ENCODE data around the gene SLC6A19.
"Not testable (repeated sequence)": the region's sequence is repeated elsewhere in the genome, so short reads cannot be mapped to it uniquely, and the experiment has no call there.

The SLC6A19 gene

DNA sequence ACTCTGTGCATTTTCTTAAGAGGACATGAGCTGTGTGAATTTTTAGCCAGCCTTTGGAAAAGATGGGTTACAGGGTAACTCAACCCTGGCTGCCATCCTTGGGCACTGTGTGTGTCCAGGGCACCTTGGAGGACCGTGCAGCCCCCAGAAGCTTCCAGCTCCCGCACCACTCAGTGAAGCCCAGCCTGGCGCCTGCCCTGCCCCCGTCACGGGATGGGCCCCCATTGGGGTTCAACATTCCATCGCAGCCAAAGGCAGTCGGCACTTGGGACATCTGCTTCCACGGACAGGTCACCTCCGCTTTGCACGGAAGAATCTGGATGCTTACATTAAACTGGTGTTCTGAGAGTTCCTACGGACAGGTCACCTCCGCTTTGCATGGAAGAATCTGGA, 21.9 kb downstream of the SLC6A19 start:
- DNase-seq = no peak

GRCh38 chr5:1224631-1225030, 23.2 kb downstream of the SLC6A19 start:
- DNase-seq = no peak

- DNase-seq = no peak
Measured at GRCh38 chr5:1225081-1225480, 23.7 kb downstream of the SLC6A19 start, which contains the start of gene SLC6A18. TSS of gene SLC6A18 (plus strand) at chr5:1225381. CDS start at chr5:1225478, 97 bp downstream.

DNA sequence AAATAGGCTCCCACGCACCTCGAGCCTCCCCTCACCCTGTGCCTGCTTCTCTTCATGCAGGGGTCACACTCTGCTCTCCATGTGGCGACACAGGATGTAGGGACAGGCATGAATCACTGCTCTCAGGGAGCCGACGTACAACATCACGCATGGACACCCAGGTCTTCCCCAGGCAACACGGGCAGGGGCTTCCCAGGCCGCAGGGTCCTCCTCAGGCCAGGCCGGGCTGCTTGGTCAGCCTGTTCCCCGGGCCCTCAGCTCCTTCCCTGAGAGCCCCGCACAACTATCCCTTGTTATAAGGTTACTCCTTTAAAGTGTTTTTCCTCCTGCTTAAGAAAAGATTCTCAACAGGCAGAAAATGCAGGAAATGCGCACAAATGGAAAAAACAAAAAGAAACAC, 24.8 kb downstream of the SLC6A19 start:
- no peak for DNase-seq

- no peak for DNase-seq
Measured at GRCh38 chr5:1226839-1227581, 25.6 kb downstream of the SLC6A19 start.

- DNase-seq = no peak
Measured at GRCh38 chr5:1227667-1228066, 26.3 kb downstream of the SLC6A19 start.

- no peak for DNase-seq
Measured at GRCh38 chr5:1228120-1228519, 26.7 kb downstream of the SLC6A19 start.

GRCh38 chr5:1229023-1229422, 27.6 kb downstream of the SLC6A19 start:
- DNase-seq = not testable (repeated sequence)

DNA sequence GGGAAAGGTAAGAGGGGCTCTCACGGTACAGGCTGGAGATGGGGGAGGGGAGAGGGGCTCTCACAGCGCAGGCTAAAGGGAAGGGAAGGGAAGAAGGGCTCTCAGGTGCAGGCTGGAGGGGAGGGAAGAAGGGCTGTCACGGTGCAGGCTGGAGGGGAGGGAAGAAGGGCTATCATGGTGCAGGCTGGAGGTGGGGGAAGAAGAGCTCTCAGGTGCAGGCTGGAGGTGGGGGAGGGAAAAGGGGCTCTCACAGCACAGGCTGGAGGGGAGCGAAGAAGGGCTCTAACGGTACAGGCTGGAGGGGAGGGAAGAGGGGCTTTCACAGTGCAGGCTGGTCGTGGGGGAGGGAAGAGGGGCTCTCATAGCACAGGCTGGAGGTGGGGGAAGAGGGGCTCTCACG, 28.4 kb downstream of the SLC6A19 start:
- no peak for DNase-seq

- DNase-seq = no peak
Measured at GRCh38 chr5:1230551-1230950, 29.2 kb downstream of the SLC6A19 start.

DNA sequence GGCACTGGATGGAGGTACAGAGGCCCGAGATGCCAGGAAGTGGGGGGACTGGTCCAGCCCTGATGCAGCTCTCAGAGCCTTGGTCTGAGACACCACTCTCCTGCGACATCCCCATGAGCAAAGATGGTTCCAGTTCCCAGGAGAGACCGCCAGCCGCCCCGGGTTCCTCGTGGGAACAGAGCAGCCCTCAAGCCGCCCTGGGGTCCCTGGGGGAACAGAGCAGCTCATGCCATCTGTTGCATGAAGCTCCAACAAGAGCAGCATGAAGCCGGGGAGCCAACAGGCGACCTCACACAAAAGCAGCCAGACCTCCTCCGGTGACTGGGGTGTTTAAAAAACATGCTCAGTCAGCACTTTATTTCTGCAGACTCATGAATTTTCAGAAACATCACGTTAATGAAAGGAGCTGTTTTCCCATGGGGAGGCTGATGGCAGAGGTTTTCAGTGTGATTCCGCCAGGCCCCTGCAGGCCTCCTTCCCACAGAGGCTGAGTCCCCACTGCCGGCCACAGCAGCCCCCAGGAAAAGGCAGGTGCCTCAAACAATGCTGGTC, 30.0 kb downstream of the SLC6A19 start:
- DNase-seq = no peak

- DNase-seq = no peak
Measured at GRCh38 chr5:1232780-1233179, 31.4 kb downstream of the SLC6A19 start.

- no peak for DNase-seq
Measured at GRCh38 chr5:1235379-1235778, 34.0 kb downstream of the SLC6A19 start.

- DNase-seq = no peak
Measured at GRCh38 chr5:1235838-1236237, 34.4 kb downstream of the SLC6A19 start.

DNA sequence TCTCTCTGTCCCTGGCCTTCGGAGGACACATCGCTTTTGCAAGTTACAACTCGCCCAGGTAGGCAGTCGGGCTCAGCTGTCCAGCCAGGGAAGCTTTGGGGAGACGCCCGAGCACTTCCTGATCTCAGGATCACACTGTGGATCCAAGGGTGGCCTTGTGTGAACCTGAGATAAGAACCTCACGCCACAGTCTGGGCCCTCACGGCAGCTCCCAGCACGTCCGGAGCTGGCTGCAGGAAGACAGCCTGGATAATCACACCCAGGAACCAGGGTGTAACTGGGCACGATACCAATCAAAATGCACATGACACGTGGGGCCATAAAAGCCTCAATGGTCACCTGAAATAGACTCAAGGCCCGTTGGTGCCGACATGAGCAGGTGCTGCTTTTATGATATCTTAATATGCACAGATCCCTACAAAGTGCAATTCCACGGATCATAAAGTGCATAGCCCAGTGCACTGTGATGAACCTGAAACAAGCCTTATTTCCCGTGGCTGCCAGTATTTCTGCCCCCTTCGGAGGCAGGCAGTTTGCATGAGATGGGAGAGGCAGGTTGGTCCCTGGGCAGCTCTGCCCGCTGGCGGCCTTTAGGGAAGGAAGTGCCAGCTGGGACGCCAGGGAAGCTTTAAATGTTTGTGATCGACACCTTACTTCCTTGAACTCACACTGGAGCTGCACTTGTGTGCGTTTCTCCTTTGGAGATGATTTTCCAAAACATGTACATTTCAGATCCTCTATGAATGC, 38.3 kb downstream of the SLC6A19 start:
- no peak for DNase-seq

- no peak for DNase-seq
Measured at GRCh38 chr5:1240496-1241260, 39.3 kb downstream of the SLC6A19 start.

DNA sequence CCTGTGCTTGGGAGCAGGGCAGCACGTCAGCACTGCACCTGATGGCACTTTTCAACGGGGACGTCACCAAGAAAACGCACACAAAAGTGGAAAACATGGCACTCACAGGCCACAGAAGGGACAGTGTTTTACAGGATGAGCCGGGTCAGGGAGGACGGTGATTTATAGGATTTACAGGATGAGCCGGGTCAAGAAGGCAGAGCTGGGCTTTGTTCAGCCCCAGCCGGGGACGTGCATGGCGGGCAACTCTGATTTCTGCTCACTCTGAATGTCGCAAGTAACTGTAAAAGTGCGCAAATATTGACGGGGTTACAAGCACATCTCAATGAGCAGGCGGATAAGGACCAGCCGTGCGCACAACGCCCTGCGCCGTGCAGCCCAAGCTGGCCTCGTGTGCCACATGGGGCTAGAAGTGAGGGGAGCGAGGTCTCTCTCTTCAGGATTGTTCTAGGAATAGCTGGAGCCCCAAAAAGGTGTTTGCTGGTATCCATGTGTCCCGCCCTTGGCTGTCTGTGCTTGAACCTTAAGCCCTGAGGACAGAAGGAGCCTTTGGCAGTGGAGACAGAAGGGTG, 40.2 kb downstream of the SLC6A19 start:
- DNase-seq = no peak

GRCh38 chr5:1242733-1243486, 41.5 kb downstream of the SLC6A19 start:
- DNase-seq = no peak

DNA sequence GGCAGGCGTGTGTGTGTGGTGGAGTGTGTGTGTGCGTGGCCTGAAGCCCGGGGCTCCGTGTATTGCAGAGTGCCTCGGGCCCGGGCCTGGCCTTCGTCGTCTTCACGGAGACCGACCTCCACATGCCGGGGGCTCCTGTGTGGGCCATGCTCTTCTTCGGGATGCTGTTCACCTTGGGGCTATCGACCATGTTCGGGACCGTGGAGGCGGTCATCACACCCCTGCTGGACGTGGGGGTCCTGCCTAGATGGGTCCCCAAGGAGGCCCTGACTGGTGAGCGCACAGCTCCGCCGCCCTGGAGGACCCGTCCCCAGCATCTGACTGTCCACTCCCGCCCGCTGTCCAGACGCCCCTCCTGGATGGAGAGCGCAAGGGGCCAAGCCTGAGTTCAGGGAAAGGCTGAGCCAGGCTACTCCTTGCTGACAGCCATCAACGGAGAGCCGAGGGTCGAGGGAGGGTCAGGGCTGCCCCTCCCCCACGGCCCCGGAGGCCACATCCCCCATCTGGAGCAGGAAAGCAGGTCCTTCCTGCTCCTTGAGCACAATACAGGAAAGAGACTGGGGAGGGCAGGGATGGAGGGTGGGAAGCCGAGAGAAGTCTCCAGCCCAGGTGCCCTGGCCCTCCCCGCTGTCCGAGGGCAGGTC, 42.2 kb downstream of the SLC6A19 start:
- DNase-seq = no peak

DNA sequence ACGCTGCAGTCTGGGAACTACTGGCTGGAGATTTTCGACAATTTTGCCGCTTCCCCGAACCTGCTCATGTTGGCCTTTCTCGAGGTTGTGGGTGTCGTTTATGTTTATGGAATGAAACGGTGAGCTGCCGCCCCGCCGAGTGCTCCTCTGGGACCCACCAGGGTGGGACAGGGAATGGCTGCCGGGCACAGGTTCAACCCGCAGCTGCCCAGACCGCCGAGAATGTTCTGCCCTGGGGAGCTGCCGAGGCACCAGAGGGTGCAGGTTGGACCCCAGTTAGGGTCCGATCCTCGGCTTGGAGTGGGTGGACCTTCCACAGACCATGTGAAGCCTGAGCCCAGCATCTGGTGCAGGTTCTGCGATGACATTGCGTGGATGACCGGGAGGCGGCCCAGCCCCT, 42.9 kb downstream of the SLC6A19 start:
- DNase-seq = no peak

- no peak for DNase-seq
Measured at GRCh38 chr5:1244976-1245375, 43.6 kb downstream of the SLC6A19 start.

Measured in suppressor macrophage (primary cell).